Type B pancreatic cell (in vitro differentiated cells): ENCODE results near the gene SLC34A1. TPM values are rescaled to one million over a fixed set of nuclear protein-coding genes. Genes with fewer than 3 reads are reported as not detected.

Experiments
- DNase-seq: peaks from one replicate; pipeline ENCODE4 v3.0.0; 2021; ENCODE audit warnings: mixed read lengths; ENCODE audit not compliant: unreplicated experiment; ENCODE audit errors: extremely low spot score
- H3K27ac Mint-ChIP-seq: 2 replicates; pipeline ENCODE4 v1.8.0; 2021; ENCODE audit warnings: mild to moderate bottlenecking, mixed read lengths
- H3K27me3 Mint-ChIP-seq: 2 replicates; pipeline ENCODE4 v1.8.0; 2021; ENCODE audit warnings: mixed read lengths
- H3K36me3 Mint-ChIP-seq: 2 replicates; pipeline ENCODE4 v1.8.0; 2021; ENCODE audit warnings: mixed read lengths
- H3K4me1 Mint-ChIP-seq: one replicate; pipeline ENCODE4 v1.8.0; 2021; ENCODE audit warnings: mixed read lengths; ENCODE audit not compliant: unreplicated experiment
- H3K4me3 Mint-ChIP-seq: 2 replicates; pipeline ENCODE4 v1.8.0; 2021; ENCODE audit warnings: mild to moderate bottlenecking, mixed read lengths
- H3K9me3 Mint-ChIP-seq: 2 replicates; pipeline ENCODE4 v1.8.0; 2021; ENCODE audit warnings: mixed read lengths
- CTCF ChIP-seq: fragments of 200-600 bp; sonication (generic); conservative IDR thresholded peaks from 2 replicates; pipeline ENCODE4 v1.5.0; 2021; ENCODE audit warnings: antibody characterized with exemption, mild to moderate bottlenecking
- total RNA-seq: library from RNA; stranded (reverse); gene quantifications from 2 replicates; pipeline ENCODE4 v1.2.1, GENCODE V29; 2021; ENCODE audit warnings: low replicate concordance

Gene SLC34A1
- total RNA-seq, 1 donor from 2014 or later = 0.22 TPM

GRCh38 chr5:177377851-177378776 is 6.1 kb upstream of the SLC34A1 start:
- no peak for DNase-seq
- H3K36me3 Mint-ChIP-seq = no peaks in the 10 kb centered on the region
- no peaks in the 10 kb centered on the region for H3K9me3 Mint-ChIP-seq
- no peak overlapping the region for H3K4me3 Mint-ChIP-seq
- TF ChIP-seq CTCF = no peak
- no peaks in the 10 kb centered on the region for H3K27me3 Mint-ChIP-seq
- H3K27ac Mint-ChIP-seq = no peak overlapping the region
- H3K4me1 Mint-ChIP-seq = peaks cover 5% of the 10 kb centered on the region

GRCh38 chr5:177378884-177379883 is 5.0 kb upstream of the SLC34A1 start:
- no peak for TF ChIP-seq CTCF
- H3K9me3 Mint-ChIP-seq = no peaks in the 10 kb centered on the region
- H3K27me3 Mint-ChIP-seq = no peaks in the 10 kb centered on the region
- no peaks in the 10 kb centered on the region for H3K36me3 Mint-ChIP-seq
- H3K4me1 Mint-ChIP-seq = peaks cover 5% of the 10 kb centered on the region
- no peak overlapping the region for H3K4me3 Mint-ChIP-seq
- H3K27ac Mint-ChIP-seq = peak overlapping the region; percentile 27
- DNase-seq = no peak

GRCh38 chr5:177380805-177381126 is 3.5 kb upstream of the SLC34A1 start:
- Mint-ChIP-seq H3K4me3 (no peak overlapping the region), H3K27me3 (no peaks in the 10 kb centered on the region), H3K27ac (no peak overlapping the region), H3K36me3 (no peaks in the 10 kb centered on the region), H3K9me3 (no peaks in the 10 kb centered on the region), H3K4me1 (peaks cover 5% of the 10 kb centered on the region)
- no peak for DNase-seq
- TF ChIP-seq CTCF = no peak

- no peaks in the 10 kb centered on the region for H3K36me3 Mint-ChIP-seq
- no peak for TF ChIP-seq CTCF
- no peaks in the 10 kb centered on the region for H3K27me3 Mint-ChIP-seq
- H3K27ac Mint-ChIP-seq = no peak overlapping the region
- no peak for DNase-seq
- H3K4me1 Mint-ChIP-seq = peaks cover 5% of the 10 kb centered on the region
- no peaks in the 10 kb centered on the region for H3K9me3 Mint-ChIP-seq
- H3K4me3 Mint-ChIP-seq = no peak overlapping the region
Observed at GRCh38 chr5:177382423-177383029, 1.7 kb upstream of the SLC34A1 start.

GRCh38 chr5:177383181-177383580 is 1.1 kb upstream of the SLC34A1 start:
- Mint-ChIP-seq H3K36me3 (no peaks in the 10 kb centered on the region), H3K9me3 (no peaks in the 10 kb centered on the region), H3K4me1 (peaks cover 5% of the 10 kb centered on the region), H3K27ac (no peak overlapping the region), H3K4me3 (no peak overlapping the region), H3K27me3 (no peaks in the 10 kb centered on the region)
- DNase-seq = no peak
- TF ChIP-seq CTCF = no peak
